ENCODE measurements around the gene FBXO22. TPM values are rescaled to one million over a fixed set of nuclear protein-coding genes. Genes with fewer than 3 reads are reported as not detected.
A peak's percentile ranks its signal among the peaks of the same experiment; 100 is the strongest.
"Not testable (repeated sequence)": the region's sequence is repeated elsewhere in the genome, so short reads cannot be mapped to it uniquely, and the experiment has no call there.

FBXO22 gene
- total RNA-seq, 1 donor from 2014 or later, result 47.0 TPM

DNA sequence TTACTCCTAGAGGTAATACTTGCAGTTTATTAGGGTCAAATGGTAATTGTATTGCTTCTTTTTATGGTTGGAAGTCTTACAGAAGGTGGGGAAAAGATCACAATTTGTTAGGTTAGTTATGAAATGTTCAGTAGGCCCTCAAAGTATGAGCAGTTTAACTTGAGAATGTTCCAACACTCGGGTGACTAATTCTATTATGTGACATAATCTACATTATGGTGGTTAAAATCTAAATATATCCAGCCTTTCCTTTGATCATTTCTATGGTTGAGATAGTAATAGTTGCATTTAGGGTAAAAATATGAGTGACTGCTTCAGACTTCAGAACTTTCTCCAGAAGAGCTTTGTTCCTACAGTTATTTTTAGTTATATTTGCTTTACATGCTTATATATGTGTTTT lies 19.6 kb upstream of the FBXO22 start:
- Mint-ChIP-seq H3K36me3 (ENCODE audit: low read depth) (peaks cover 38% of the 10 kb centered on the region), H3K9me3 (no peaks in the 10 kb centered on the region), H3K27me3 (ENCODE audit: low read depth) (no peaks in the 10 kb centered on the region), H3K27ac (no peak overlapping the region), H3K4me3 (ENCODE audit: low read depth) (no peak overlapping the region), H3K4me1 (ENCODE audit: low read depth) (no peaks in the 10 kb centered on the region)
- DNase-seq (ENCODE audit: low spot score), result no peak
- intact Hi-C loops (cut with micrococcal nuclease), result no loop called here

DNA sequence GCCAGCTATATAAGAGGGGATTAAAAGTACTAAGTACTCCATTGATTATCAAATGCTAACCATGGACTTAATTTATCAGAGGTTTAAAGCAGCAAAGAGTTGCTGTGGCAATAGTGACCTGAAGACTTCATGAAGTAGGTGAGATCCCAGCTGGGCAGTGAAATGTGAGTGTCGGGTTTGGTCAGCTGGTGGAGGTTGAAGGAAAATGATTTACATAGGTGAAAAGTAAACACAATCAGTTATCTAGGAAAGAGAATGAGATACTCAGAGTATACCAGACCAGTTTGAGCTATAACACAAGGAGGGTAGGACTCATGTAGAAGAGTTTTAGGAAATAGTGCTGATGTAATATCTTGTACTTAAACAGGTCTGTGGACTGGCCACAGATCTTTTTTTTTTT lies 16.5 kb upstream of the FBXO22 start:
- intact Hi-C loops (cut with micrococcal nuclease), result no loop called here
- DNase-seq (ENCODE audit: low spot score), result no peak
- Mint-ChIP-seq H3K9me3 (no peaks in the 10 kb centered on the region), H3K36me3 (ENCODE audit: low read depth) (peaks cover 43% of the 10 kb centered on the region), H3K4me1 (ENCODE audit: low read depth) (peaks cover 12% of the 10 kb centered on the region), H3K27me3 (ENCODE audit: low read depth) (no peaks in the 10 kb centered on the region), H3K4me3 (ENCODE audit: low read depth) (no peak overlapping the region), H3K27ac (no peak overlapping the region)

DNA sequence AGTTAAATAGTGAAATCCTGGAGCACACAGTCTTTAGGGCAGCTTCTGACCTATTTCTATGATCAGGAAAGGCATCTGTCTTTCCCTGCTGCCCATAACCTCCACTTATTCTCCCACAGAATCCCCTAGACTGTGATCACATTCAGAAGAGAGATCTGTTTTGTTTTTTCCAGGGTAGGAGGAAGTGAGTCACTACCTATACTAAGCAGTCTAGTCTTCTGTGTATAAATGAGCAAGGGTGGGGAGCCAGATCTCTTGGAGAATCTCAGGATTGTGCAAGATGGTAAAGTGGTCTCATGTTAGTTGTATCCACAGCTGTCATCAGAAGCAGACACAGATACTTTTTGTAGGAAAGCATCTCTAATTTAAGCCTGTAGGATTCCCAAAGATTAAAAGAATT lies 11.8 kb upstream of the FBXO22 start:
- no peaks in the 10 kb centered on the region for H3K9me3 Mint-ChIP-seq
- intact Hi-C loops (cut with micrococcal nuclease), result loop anchor here (2.0 kb wide), 1 partner anchor 75 kb away; no protein-coding TSS in a partner anchor
- H3K27me3 Mint-ChIP-seq (ENCODE audit: low read depth), result no peaks in the 10 kb centered on the region
- DNase-seq (ENCODE audit: low spot score), result no peak
- H3K4me1 Mint-ChIP-seq (ENCODE audit: low read depth), result peaks cover 12% of the 10 kb centered on the region
- H3K27ac Mint-ChIP-seq, result peak overlapping the region; percentile 35
- peaks cover 45% of the 10 kb centered on the region for H3K36me3 Mint-ChIP-seq (ENCODE audit: low read depth)
- no peak overlapping the region for H3K4me3 Mint-ChIP-seq (ENCODE audit: low read depth)

DNA sequence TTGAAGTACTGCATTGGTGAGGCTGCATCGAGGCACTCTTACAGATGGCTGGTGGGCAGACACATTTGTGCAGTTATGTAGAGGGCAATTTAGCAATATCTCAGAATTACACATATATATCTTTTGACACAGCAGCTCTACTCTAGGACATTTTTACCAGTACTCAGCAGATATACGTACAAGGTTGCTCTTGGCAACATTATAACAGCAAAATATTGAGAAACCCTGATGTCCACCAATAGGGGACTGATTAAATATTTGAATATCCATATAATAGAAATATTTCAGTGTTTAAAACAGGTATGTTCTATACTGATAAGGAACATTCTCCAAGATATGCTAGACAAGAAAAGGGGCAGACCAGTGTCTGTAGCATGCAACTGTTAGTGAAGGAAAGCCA lies 7.9 kb upstream of the FBXO22 start:
- Mint-ChIP-seq H3K27me3 (ENCODE audit: low read depth) (no peaks in the 10 kb centered on the region), H3K4me3 (ENCODE audit: low read depth) (no peak overlapping the region), H3K9me3 (no peaks in the 10 kb centered on the region), H3K36me3 (ENCODE audit: low read depth) (peaks cover 36% of the 10 kb centered on the region), H3K4me1 (ENCODE audit: low read depth) (peaks cover 12% of the 10 kb centered on the region), H3K27ac (no peak overlapping the region)
- no peak for DNase-seq (ENCODE audit: low spot score)
- intact Hi-C loops (cut with micrococcal nuclease), result no loop called here

DNA sequence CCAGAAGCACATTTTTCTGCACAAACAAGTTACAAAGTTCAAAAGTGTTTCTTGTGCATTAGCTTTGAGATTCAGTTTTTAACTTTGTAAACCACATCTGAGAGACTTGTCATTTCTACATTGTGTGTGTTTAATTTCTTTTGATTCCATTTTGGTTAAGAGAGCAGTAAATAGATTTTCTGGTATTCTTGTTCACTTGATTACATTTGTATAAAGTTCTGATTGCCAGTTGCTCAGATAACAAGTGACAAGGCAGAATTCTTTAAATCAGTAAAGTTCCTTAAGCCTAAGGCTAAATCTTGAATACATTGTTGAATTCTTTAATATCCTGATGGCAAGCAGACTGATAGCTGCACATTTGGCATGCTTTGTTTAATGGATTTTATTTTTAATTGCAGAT lies 3.1 kb upstream of the FBXO22 start:
- no peak overlapping the region for H3K27ac Mint-ChIP-seq
- intact Hi-C loops (cut with micrococcal nuclease), result loop anchor here (5.0 to 10.0 kb wide), 2 partner anchors 58 to 256 kb away; partner anchors contain the start of genes IMP3, SNX33 and UBE2Q2

DNA sequence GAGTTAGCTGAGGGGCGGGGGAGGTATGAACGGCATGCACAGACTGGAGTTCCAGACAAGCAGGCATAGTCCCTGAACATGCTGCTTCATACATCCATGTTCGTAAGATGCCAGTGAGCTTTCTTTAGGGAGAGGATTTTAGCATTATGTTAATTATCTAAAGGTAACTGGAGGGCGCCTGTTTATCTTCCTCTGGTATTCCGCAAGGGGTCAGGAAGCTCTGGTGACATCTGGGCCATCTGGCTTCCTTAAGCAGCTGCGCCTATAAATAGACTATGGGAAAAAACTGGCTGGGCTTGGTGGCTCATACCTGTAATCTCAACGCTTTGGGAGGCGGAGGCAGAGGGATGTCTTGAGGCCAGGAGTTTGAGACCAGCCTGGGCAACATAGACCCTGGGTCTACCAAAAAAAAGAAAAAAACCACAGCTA lies 1.5 kb upstream of the FBXO22 start:
- peaks cover 36% of the 10 kb centered on the region for H3K36me3 Mint-ChIP-seq (ENCODE audit: low read depth)
- H3K4me1 Mint-ChIP-seq (ENCODE audit: low read depth), result peaks cover 27% of the 10 kb centered on the region
- intact Hi-C loops (cut with micrococcal nuclease), result loop anchor here (5.0 to 10.0 kb wide), 2 partner anchors 60 to 257 kb away; partner anchors contain the start of genes IMP3, SNX33 and UBE2Q2
- H3K27ac Mint-ChIP-seq, result no peak overlapping the region
- no peaks in the 10 kb centered on the region for H3K27me3 Mint-ChIP-seq (ENCODE audit: low read depth)
- H3K9me3 Mint-ChIP-seq, result no peaks in the 10 kb centered on the region
- peak overlapping the region; percentile 74 for H3K4me3 Mint-ChIP-seq (ENCODE audit: low read depth)
- no peak for DNase-seq (ENCODE audit: low spot score)

More for the DNA sequence above, 3.1 kb upstream of the FBXO22 start:
- no peak overlapping the region for H3K4me3 Mint-ChIP-seq (ENCODE audit: low read depth)
- H3K4me1 Mint-ChIP-seq (ENCODE audit: low read depth), result peaks cover 22% of the 10 kb centered on the region
- no peak for DNase-seq (ENCODE audit: low spot score)
- H3K9me3 Mint-ChIP-seq, result no peaks in the 10 kb centered on the region
- no peaks in the 10 kb centered on the region for H3K27me3 Mint-ChIP-seq (ENCODE audit: low read depth)
- H3K36me3 Mint-ChIP-seq (ENCODE audit: low read depth), result peaks cover 30% of the 10 kb centered on the region

DNA sequence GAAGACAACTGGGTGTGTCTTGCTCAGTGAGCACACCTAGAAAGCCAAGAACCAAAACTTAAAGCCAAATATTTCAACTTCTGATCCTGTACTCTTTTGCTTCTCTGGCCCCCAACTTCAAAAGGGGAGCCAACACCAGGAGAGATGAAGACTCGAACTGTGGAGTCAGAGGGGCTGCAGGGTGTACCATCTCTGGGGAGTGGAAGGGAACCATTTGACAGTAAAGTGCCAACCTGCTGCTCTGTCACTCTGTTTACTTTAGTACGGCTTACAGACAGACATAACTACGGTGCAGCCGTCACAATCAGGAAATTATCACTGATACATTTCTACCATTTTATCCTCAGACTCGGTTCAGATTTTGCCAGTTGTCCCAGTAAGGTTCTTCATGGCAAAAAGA lies 1.6 kb downstream of the FBXO22 start:
- Mint-ChIP-seq H3K36me3 (ENCODE audit: low read depth) (peaks cover 47% of the 10 kb centered on the region), H3K4me1 (ENCODE audit: low read depth) (peaks cover 40% of the 10 kb centered on the region), H3K27me3 (ENCODE audit: low read depth) (no peaks in the 10 kb centered on the region), H3K27ac (no peak overlapping the region), H3K9me3 (peaks cover 3% of the 10 kb centered on the region), H3K4me3 (ENCODE audit: low read depth) (peak overlapping the region; percentile 99)
- no peak for DNase-seq (ENCODE audit: low spot score)
- intact Hi-C loops (cut with micrococcal nuclease), result loop anchor here (10.0 kb wide), 1 partner anchor 260 kb away; the partner anchor contains the start of genes IMP3 and SNX33

DNA sequence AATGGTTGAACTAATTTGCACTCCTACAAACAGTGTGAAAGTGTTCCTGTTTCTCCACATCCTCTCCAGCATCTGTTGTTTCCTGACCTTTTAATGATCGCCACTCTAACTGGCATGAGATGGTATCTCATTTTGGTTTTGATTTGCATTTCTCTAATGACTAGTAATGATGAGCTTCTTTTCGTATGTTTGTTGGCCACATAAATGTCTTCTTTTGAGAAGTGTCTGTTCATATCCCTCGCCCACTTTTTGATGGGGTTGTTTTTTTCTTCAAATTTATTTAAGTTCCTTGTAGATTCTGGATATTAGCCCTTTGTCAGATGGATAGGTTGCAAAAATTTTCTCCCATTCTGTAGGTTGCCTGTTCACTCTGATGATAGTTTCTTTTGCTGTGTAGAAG lies 6.7 kb downstream of the FBXO22 start:
- Mint-ChIP-seq H3K36me3 (ENCODE audit: low read depth) (peaks cover 78% of the 10 kb centered on the region), H3K9me3 (peaks cover 31% of the 10 kb centered on the region), H3K4me1 (ENCODE audit: low read depth) (peaks cover 27% of the 10 kb centered on the region)
- H3K4me3 Mint-ChIP-seq (ENCODE audit: low read depth); DNase-seq (ENCODE audit: low spot score); H3K27ac Mint-ChIP-seq; H3K27me3 Mint-ChIP-seq (ENCODE audit: low read depth); intact Hi-C loops (cut with micrococcal nuclease): not testable (repeated sequence)

DNA sequence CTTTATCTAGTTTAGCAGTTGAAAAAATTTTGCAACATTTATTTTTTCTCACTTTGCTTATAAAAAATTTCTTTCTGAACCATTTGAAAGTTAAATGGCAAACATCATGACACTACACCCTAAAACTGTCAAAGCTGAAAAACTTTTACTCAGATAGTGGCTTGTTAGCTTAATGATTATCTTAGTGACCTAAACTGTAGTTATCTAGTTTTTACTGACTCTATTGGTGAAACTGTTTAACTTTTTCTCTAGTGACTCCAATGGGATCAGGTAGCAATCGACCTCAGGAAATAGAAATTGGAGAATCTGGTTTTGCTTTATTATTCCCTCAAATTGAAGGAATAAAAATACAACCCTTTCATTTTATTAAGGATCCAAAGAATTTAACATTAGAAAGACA lies 13.3 kb downstream of the FBXO22 start:
- Mint-ChIP-seq H3K4me3 (ENCODE audit: low read depth) (no peak overlapping the region), H3K27me3 (ENCODE audit: low read depth) (no peaks in the 10 kb centered on the region), H3K4me1 (ENCODE audit: low read depth) (peaks cover 9% of the 10 kb centered on the region), H3K36me3 (ENCODE audit: low read depth) (peaks cover 57% of the 10 kb centered on the region), H3K9me3 (peaks cover 11% of the 10 kb centered on the region), H3K27ac (no peak overlapping the region)
- intact Hi-C loops (cut with micrococcal nuclease), result no loop called here
- no peak for DNase-seq (ENCODE audit: low spot score)

DNA sequence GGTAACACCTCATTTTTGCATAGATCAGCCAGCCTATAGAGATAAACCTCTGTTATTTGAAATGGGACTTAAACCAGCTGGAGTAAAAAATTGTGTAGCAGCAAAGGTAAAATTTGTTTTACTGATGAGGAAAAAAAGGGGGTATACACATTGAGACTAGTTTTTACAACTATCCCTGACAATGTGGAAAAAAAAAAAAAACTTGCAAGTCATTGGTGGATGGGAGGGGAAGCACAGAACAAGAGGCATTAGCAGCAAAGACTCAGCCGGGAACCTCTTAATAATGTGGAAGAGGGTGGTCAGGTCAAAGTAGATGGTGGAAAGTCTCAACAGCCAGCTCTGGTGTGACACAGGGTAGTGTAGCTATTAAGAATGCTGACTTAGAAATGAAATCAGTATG lies 14.5 kb downstream of the FBXO22 start:
- intact Hi-C loops (cut with micrococcal nuclease), result no loop called here
- Mint-ChIP-seq H3K4me3 (ENCODE audit: low read depth) (no peak overlapping the region), H3K27me3 (ENCODE audit: low read depth) (no peaks in the 10 kb centered on the region), H3K27ac (no peak overlapping the region), H3K4me1 (ENCODE audit: low read depth) (peaks cover 10% of the 10 kb centered on the region), H3K36me3 (ENCODE audit: low read depth) (peaks cover 53% of the 10 kb centered on the region), H3K9me3 (no peaks in the 10 kb centered on the region)
- DNase-seq (ENCODE audit: low spot score), result no peak

DNA sequence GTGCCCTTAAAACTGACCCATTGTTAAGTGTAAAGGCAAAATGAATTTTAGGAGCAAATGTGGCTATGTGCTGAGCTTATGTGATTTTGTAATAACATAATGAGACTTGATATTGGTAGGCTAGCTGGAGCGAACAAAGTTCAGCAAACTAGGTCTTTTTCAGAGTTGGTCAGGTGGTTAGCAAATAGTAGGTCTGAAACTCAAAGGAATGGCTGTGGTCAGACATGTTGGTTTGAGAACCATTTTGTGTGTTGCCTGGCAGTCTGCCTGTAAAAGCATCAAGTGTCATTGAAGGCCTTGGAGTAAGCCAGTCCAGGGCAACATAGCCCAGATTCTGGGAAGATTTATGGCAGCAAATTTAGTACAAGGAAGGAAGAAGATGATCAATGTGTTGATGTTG lies 16.4 kb downstream of the FBXO22 start:
- Mint-ChIP-seq H3K4me1 (ENCODE audit: low read depth) (peaks cover 18% of the 10 kb centered on the region), H3K36me3 (ENCODE audit: low read depth) (peaks cover 45% of the 10 kb centered on the region), H3K27me3 (ENCODE audit: low read depth) (no peaks in the 10 kb centered on the region), H3K9me3 (no peaks in the 10 kb centered on the region), H3K27ac (no peak overlapping the region), H3K4me3 (ENCODE audit: low read depth) (no peak overlapping the region)
- no peak for DNase-seq (ENCODE audit: low spot score)
- intact Hi-C loops (cut with micrococcal nuclease), result loop anchor here (10.0 kb wide), 1 partner anchor 185 kb away; no protein-coding TSS in a partner anchor

DNA sequence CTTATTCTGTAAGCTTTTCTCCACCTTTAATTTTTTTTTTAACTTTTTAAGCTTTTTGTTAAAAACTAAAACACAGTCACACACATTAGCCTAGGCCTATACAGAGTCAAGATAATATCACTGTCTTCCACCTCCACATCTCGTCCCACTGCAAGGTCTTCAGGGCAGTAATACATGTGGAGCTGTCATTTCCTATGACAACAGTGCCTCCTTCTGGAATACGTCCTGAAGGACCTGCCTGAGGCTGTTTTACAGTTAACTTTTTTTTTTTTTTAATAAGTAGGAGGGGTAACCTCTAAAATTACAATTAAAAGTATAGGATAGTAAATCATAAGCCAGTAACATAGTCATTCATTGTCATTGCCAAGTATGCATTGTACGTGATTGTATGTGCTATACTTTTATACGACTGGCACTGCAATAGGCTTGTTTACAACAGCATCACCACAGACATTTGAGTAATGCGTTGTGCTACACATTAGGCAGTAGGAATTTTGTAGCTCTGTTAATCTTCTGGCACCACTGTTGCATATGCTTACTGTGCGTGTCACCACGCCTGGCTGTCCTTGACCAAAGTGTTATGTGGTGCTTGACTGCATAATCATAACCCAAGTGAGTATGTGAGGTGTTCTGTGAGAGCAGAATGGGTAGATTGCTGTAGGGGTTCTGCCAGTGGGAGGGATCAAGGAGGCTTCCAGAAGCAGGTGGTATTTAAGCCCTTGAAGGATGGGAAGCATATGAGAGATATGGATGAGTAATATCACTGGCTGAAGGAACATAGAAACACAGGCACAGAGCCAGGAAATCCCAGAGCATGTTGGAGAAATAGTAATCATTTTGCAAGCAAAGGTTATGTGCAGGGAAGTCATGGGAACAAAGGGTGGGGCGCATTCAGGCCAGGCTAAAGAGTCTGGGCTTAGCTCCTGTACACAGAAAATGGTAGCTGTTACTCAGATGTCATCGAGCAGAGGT lies 18.3 kb downstream of the FBXO22 start:
- H3K27me3 Mint-ChIP-seq (ENCODE audit: low read depth), result no peaks in the 10 kb centered on the region
- peaks cover 25% of the 10 kb centered on the region for H3K4me1 Mint-ChIP-seq (ENCODE audit: low read depth)
- H3K4me3 Mint-ChIP-seq (ENCODE audit: low read depth), result no peak overlapping the region
- intact Hi-C loops (cut with micrococcal nuclease), result loop anchor here (10.0 kb wide), 1 partner anchor 187 kb away; no protein-coding TSS in a partner anchor
- no peaks in the 10 kb centered on the region for H3K9me3 Mint-ChIP-seq
- peaks cover 55% of the 10 kb centered on the region for H3K36me3 Mint-ChIP-seq (ENCODE audit: low read depth)
- no peak for DNase-seq (ENCODE audit: low spot score)
- H3K27ac Mint-ChIP-seq, result no peak overlapping the region

DNA sequence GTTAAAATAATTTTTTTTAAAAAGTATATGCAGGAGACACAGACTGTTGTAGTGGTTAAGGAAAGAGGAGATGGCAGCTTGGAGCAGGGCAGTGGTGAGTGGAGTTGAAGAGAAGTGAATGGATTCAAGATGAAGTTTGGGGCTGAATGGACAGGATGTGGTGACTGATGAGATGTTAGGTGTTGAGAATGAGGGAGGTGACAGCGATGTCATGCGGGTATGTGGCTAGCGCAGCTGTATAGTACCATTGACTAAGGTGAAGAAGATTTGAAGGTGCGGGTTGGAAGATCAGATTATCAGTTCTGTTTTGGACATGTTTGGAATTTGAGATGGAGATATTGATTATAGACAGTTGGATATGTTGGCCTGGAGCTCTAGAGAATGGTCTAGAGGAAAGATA lies 20.1 kb downstream of the FBXO22 start:
- no peak overlapping the region for H3K27ac Mint-ChIP-seq
- DNase-seq (ENCODE audit: low spot score), result no peak
- H3K9me3 Mint-ChIP-seq, result no peaks in the 10 kb centered on the region
- intact Hi-C loops (cut with micrococcal nuclease), result loop anchor here (10.0 kb wide), 1 partner anchor 189 kb away; no protein-coding TSS in a partner anchor
- H3K27me3 Mint-ChIP-seq (ENCODE audit: low read depth), result no peaks in the 10 kb centered on the region
- peaks cover 47% of the 10 kb centered on the region for H3K36me3 Mint-ChIP-seq (ENCODE audit: low read depth)
- no peak overlapping the region for H3K4me3 Mint-ChIP-seq (ENCODE audit: low read depth)
- peaks cover 34% of the 10 kb centered on the region for H3K4me1 Mint-ChIP-seq (ENCODE audit: low read depth)
